ENCODE results near the gene RNF149. TPM values are rescaled to one million over a fixed set of nuclear protein-coding genes. Genes with fewer than 3 reads are reported as not detected.
"Not testable (repeated sequence)": the region's sequence is repeated elsewhere in the genome, so short reads cannot be mapped to it uniquely, and the experiment has no call there.

Gene RNF149
- total RNA-seq, 4 donors from 2014 or later, result 70.1 to 135 (median 77.7) TPM

DNA sequence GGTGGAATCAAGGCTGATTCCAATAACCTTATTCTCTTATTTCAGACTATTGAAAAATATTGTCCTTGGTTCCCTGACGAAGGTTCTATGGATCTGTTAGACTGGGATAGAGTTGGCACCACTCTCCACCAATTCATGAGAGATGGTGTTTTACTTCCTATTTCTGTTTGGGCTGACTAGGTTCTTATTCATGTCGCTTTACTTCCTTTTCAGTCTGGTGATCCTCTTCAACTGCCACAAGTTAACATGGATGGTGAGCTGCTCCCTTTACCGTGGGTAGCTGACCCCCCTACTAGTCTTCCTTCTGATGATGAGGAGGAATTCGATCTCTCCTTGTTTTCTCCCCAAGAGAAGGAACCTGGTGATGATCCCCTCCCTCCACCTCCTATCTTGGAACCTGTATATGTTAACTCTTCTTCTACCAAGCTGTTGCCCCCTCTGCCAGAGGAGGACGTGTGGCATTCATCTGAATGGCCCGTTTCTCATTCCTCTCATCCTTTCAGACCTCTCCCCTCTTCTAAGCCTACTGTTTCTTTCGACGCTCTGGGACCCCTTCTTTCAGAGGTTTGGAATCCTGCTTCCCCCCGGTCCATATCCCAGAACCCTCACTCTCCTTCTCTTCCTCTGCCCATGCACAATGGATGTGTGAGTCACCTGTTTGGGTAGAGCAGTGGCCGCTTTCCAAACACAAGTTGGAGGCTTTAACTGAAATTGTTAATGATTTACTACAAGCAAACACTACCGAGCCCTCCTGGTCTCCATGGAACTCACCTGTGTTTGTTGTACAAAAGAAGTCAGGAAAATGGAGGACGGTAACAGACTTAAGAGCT is 69.4 kb downstream of the RNF149 start:
- Histone ChIP-seq H3K27ac (no peak overlapping the region), H3K27me3 (no peaks in the 10 kb centered on the region), H3K36me3 (no peaks in the 10 kb centered on the region), H3K9me3 (no peaks in the 10 kb centered on the region), H3K4me3 (no peak overlapping the region), H3K4me1 (peaks cover 4% of the 10 kb centered on the region)
- TF ChIP-seq EP300 (IDR thresholded peaks at IDR 0.05) (no peak), POLR2AphosphoS5 (IDR thresholded peaks at IDR 0.05) (no peak), POLR2A (IDR thresholded peaks at IDR 0.05) (no peak)
- TF ChIP-seq, protein P1, sequence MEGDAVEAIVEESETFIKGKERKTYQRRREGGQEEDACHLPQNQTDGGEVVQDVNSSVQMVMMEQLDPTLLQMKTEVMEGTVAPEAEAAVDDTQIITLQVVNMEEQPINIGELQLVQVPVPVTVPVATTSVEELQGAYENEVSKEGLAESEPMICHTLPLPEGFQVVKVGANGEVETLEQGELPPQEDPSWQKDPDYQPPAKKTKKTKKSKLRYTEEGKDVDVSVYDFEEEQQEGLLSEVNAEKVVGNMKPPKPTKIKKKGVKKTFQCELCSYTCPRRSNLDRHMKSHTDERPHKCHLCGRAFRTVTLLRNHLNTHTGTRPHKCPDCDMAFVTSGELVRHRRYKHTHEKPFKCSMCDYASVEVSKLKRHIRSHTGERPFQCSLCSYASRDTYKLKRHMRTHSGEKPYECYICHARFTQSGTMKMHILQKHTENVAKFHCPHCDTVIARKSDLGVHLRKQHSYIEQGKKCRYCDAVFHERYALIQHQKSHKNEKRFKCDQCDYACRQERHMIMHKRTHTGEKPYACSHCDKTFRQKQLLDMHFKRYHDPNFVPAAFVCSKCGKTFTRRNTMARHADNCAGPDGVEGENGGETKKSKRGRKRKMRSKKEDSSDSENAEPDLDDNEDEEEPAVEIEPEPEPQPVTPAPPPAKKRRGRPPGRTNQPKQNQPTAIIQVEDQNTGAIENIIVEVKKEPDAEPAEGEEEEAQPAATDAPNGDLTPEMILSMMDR (IDR thresholded peaks at IDR 0.05), result no peak
- WGBS, result 84% methylated on average over 12 of the region's 12 CpGs
- DNase-seq (ENCODE audit: low spot score in 2 of 2), result no peak

DNA sequence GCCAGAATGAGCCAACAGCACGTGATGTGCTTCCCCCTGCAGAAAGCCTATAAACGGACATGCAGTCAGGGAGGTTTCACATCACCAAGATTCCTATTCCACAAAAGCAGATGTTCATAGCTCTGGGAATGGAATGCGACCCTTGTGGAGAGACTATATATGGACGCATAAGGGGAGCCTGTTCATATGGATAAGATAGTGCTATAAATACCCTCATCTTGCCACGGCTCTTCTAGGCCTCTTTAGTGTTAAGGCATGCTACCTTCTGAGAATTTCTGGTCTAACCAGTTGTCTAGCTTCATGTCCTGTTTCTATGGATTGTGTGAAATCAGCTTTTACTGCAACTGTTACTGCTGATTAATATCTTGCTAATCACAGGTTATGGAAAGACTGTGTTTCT is 70.6 kb downstream of the RNF149 start:
- H3K27ac ChIP-seq, result not testable (repeated sequence)
- 58% methylated on average over 5 of the region's 5 CpGs for WGBS

DNA sequence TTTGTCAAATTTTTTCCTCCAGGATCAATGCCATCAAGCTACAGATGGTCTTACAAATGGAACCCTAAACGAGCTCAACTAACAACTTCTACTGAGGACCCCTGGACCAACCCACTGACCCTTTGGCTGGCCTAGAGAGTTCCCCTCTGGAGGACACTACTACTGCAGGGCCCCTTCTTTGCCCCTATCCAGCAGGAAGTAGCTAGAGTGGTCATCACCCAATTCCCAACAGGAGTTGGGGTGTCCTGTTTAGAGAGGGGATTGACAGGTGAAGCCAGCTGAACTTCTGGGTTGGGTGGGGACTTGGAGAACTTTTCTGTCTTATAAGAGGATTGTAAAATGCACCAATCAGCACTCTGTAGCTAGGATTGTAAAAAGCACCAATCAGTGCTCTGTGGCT is 72.5 kb downstream of the RNF149 start:
- DNase-seq (ENCODE audit: low spot score in 2 of 2); H3K36me3 ChIP-seq; H3K4me3 ChIP-seq; H3K27ac ChIP-seq; H3K27me3 ChIP-seq; H3K4me1 ChIP-seq; H3K9me3 ChIP-seq: not testable (repeated sequence)
- WGBS, result 85% methylated on average over 1 of the region's 1 CpG

More for the DNA sequence above, 70.6 kb downstream of the RNF149 start:
- H3K4me1 ChIP-seq; H3K27me3 ChIP-seq; H3K4me3 ChIP-seq; DNase-seq (ENCODE audit: low spot score in 2 of 2); H3K9me3 ChIP-seq; H3K36me3 ChIP-seq: not testable (repeated sequence)

DNA sequence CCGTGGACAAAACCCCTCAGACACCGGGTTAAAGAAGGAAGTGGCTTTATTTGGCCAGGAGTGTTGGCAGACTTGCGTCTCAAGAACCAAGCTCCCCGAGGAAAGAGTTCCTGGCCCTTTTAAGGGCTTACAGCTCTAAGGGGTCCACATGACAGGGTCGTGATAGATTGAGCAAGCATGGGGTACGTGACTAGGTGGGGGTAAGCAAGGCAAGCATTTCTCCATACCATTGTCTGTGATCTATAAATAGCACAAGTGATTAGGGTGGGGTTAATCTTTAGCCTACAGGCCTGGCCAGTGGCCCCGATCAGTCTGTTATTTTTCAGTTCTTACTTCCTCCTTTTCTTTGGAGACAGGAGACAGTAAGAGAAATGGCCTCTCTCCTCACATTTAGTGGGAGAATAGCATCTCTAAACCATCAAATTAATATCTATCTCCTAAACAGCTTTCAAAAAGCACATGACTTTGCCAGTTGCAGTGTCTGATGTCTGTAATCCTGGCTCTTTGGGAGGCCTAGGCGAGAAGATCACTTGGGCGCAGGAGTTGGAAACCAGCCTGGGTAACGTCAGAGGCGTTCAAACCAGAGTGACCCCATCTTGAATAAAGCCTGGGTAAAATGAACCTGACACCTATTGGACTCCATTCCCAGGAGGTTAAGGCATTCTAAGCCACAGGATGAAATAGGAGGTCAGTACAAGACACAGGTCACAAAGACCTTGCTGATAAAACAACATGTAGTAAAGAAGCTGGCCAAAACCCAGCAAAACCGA is 74.1 kb downstream of the RNF149 start:
- Histone ChIP-seq H3K27ac (no peak overlapping the region), H3K4me1 (no peaks in the 10 kb centered on the region), H3K27me3 (no peaks in the 10 kb centered on the region), H3K4me3 (no peak overlapping the region), H3K9me3 (no peaks in the 10 kb centered on the region), H3K36me3 (no peaks in the 10 kb centered on the region)
- TF ChIP-seq POLR2A (IDR thresholded peaks at IDR 0.05), result no peak
- TF ChIP-seq EP300 (IDR thresholded peaks at IDR 0.05), result no peak
- TF ChIP-seq, protein P1 (IDR thresholded peaks at IDR 0.05), result no peak
- TF ChIP-seq POLR2AphosphoS5 (IDR thresholded peaks at IDR 0.05), result no peak
- WGBS, result 72% methylated on average over 12 of the region's 12 CpGs
- no peak for DNase-seq (ENCODE audit: low spot score in 2 of 2)

DNA sequence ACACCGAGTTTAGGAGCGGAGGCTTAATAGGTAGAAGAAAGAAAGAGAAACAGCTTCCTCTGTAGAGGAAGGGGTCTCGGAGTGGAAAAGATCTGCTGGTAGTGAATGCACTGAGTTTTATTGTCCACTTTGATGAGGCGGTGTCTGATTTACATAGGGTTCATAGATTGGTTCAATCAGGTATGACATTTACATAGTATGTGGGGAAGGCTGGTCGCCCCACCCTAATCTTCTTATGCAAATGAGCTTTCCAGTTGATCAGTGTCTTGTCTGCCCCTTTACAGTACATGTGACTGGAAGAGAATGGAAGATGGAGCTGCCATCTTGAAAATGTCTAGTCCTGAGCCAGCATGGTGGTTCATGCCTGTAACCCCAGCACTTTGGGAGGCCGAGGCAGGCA is 75.7 kb downstream of the RNF149 start:
- TF ChIP-seq POLR2AphosphoS5 (IDR thresholded peaks at IDR 0.05) (no peak), EP300 (IDR thresholded peaks at IDR 0.05) (no peak), POLR2A (IDR thresholded peaks at IDR 0.05) (no peak)
- TF ChIP-seq, protein P1 (IDR thresholded peaks at IDR 0.05), result no peak
- H3K9me3 ChIP-seq, result no peaks in the 10 kb centered on the region
- no peaks in the 10 kb centered on the region for H3K4me1 ChIP-seq
- no peak overlapping the region for H3K4me3 ChIP-seq
- DNase-seq (ENCODE audit: low spot score in 2 of 2), result no peak
- WGBS, result 96% methylated on average over 6 of the region's 6 CpGs
- H3K27ac ChIP-seq, result no peak overlapping the region
- no peaks in the 10 kb centered on the region for H3K27me3 ChIP-seq
- no peaks in the 10 kb centered on the region for H3K36me3 ChIP-seq

DNA sequence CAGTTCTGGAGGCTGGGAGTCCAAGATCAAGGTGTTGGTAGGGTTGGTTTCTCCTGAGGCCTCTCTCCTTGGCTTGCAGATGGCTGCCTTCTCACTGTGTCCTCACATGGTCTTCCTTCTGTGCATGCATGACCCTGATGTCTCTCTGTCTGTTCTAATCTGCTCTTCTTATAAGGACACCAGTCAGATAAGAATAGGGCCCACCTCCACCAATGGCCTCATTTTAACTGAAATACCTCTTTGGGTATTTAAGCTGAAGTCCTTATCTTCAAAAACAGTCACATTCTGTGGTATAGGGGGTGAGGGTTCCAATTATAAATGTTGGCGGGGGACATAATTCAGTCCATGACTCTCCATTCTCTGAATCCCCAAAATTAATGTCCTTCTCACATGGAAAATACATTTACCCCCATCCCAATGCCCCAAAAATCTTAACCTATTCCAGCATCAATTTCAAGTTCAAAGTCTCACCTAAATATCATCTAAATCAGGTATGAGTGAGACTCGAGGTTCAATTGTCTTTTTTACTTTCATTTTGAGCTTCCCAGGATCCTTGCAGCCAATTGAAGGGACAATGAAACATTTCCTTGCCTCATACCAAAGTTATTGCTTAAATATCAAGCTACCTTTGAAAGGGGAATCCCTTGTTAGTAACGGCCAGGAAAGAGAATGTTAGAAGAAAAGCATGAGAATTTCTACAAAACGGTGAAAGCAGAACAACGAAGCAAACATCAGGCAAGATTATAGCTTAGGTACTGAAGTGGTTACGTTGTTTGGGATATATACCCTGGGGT is 76.4 kb downstream of the RNF149 start:
- H3K4me1 ChIP-seq, result no peaks in the 10 kb centered on the region
- no peaks in the 10 kb centered on the region for H3K9me3 ChIP-seq
- H3K36me3 ChIP-seq, result no peaks in the 10 kb centered on the region
- H3K27ac ChIP-seq, result no peak overlapping the region
- no peak for TF ChIP-seq EP300 (IDR thresholded peaks at IDR 0.05)
- TF ChIP-seq, protein P1 (IDR thresholded peaks at IDR 0.05), result no peak
- no peak for TF ChIP-seq POLR2A (IDR thresholded peaks at IDR 0.05)
- TF ChIP-seq POLR2AphosphoS5 (IDR thresholded peaks at IDR 0.05), result no peak
- H3K4me3 ChIP-seq, result no peak overlapping the region
- DNase-seq (ENCODE audit: low spot score in 2 of 2), result no peak
- H3K27me3 ChIP-seq, result no peaks in the 10 kb centered on the region
- 89% methylated on average over 6 of the region's 6 CpGs for WGBS
